C4-2B (cell line): Measurements from ENCODE around the gene SLITRK2.

Source experiments
- CTCF ChIP-seq: fragments of 450-650 bp; conservative IDR thresholded peaks from 2 replicates; pipeline ENCODE4 v1.5.1; 2017; ENCODE audit warnings: mild to moderate bottlenecking
- ZFX ChIP-seq: fragments of 450-650 bp; IDR thresholded peaks from 2 replicates; pipeline ENCODE4 v1.6.1; 2017

- no peak for TF ChIP-seq CTCF
- TF ChIP-seq ZFX = no peak
Observed at GRCh38 chrX:145832796-145833195, 15.2 kb downstream of the SLITRK2 start.
